ENCODE measurements around the gene SOX11.

DNA sequence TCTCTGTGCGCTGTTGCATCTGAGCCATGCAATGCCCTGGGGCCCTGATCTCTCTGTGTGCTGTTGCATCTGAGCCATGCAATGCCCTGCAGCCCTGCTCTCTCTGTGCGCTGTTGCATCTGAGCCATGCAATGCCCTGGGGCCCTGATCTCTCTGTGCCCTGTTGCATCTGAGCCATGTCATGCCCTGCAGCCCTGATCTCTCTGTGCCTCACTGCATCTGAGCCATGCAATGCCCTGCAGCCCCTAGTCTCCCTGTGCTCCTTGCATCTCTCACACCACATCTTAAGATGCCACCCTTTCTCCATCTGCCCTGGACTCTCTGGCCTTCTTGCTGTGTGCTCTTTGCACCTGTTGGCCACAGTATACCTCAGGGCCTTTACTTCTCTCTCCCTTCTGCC is 56.2 kb downstream of the SOX11 start:
- TF ChIP-seq, protein P1, sequence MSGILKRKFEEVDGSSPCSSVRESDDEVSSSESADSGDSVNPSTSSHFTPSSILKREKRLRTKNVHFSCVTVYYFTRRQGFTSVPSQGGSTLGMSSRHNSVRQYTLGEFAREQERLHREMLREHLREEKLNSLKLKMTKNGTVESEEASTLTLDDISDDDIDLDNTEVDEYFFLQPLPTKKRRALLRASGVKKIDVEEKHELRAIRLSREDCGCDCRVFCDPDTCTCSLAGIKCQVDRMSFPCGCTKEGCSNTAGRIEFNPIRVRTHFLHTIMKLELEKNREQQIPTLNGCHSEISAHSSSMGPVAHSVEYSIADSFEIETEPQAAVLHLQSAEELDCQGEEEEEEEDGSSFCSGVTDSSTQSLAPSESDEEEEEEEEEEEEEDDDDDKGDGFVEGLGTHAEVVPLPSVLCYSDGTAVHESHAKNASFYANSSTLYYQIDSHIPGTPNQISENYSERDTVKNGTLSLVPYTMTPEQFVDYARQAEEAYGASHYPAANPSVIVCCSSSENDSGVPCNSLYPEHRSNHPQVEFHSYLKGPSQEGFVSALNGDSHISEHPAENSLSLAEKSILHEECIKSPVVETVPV (CRISPR knock-in tag; IDR thresholded peaks at IDR 0.05): no peak
- TF ChIP-seq ZNF70 (CRISPR knock-in tag; IDR thresholded peaks at IDR 0.05) (no peak), TOX (CRISPR knock-in tag; IDR thresholded peaks at IDR 0.05; ENCODE audit: borderline replicate concordance) (no peak), CSDC2 (CRISPR knock-in tag; IDR thresholded peaks at IDR 0.05) (no peak), ARNTL (CRISPR knock-in tag; IDR thresholded peaks at IDR 0.05; ENCODE audit: borderline replicate concordance, low read depth) (no peak), RARB (CRISPR knock-in tag; IDR thresholded peaks at IDR 0.05) (no peak)
- TF ChIP-seq, protein P2, sequence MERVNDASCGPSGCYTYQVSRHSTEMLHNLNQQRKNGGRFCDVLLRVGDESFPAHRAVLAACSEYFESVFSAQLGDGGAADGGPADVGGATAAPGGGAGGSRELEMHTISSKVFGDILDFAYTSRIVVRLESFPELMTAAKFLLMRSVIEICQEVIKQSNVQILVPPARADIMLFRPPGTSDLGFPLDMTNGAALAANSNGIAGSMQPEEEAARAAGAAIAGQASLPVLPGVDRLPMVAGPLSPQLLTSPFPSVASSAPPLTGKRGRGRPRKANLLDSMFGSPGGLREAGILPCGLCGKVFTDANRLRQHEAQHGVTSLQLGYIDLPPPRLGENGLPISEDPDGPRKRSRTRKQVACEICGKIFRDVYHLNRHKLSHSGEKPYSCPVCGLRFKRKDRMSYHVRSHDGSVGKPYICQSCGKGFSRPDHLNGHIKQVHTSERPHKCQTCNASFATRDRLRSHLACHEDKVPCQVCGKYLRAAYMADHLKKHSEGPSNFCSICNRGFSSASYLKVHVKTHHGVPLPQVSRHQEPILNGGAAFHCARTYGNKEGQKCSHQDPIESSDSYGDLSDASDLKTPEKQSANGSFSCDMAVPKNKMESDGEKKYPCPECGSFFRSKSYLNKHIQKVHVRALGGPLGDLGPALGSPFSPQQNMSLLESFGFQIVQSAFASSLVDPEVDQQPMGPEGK (CRISPR knock-in tag; IDR thresholded peaks at IDR 0.05; ENCODE audit: borderline replicate concordance): no peak
- TF ChIP-seq, protein P3, sequence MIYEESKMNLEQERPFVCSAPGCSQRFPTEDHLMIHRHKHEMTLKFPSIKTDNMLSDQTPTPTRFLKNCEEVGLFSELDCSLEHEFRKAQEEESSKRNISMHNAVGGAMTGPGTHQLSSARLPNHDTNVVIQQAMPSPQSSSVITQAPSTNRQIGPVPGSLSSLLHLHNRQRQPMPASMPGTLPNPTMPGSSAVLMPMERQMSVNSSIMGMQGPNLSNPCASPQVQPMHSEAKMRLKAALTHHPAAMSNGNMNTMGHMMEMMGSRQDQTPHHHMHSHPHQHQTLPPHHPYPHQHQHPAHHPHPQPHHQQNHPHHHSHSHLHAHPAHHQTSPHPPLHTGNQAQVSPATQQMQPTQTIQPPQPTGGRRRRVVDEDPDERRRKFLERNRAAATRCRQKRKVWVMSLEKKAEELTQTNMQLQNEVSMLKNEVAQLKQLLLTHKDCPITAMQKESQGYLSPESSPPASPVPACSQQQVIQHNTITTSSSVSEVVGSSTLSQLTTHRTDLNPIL (CRISPR knock-in tag; IDR thresholded peaks at IDR 0.05; ENCODE audit: low read depth): no peak
